Stimulated activated CD4-positive, alpha-beta T cell treated with anti-CD3 and anti-CD28 coated beads, Interleukin-2, amount 100 ng/mL, for 4 hours (primary cell): ENCODE measurements around the gene IPO13.

Source experiments
- DNase-seq: peaks from one replicate; pipeline ENCODE4 v3.0.0-alpha.2; 2020; ENCODE audit warnings: low read depth

The IPO13 gene

GRCh38 chr1:43990271-43991199 lies 43.8 kb downstream of the IPO13 start:
- no peak for DNase-seq

- no peak for DNase-seq
Measured at GRCh38 chr1:43991200-43991475, 44.4 kb downstream of the IPO13 start.

- peak; percentile 51 for DNase-seq
Measured at GRCh38 chr1:43991476-43992231, 44.9 kb downstream of the IPO13 start, which contains the start of gene CCDC24. Gene CCDC24, plus strand, starts transcription at chr1:43991599. Its CDS starts 280 bp downstream, at chr1:43991879.

GRCh38 chr1:43992232-43992995 lies 45.7 kb downstream of the IPO13 start:
- DNase-seq: no peak

- no peak for DNase-seq
Measured at GRCh38 chr1:43993206-43993914, 46.6 kb downstream of the IPO13 start.

GRCh38 chr1:43994071-43994470 lies 47.3 kb downstream of the IPO13 start:
- no peak for DNase-seq

- DNase-seq: no peak
Measured at GRCh38 chr1:43994794-43995790, 48.3 kb downstream of the IPO13 start.

GRCh38 chr1:43995984-43996732 lies 49.4 kb downstream of the IPO13 start:
- DNase-seq: no peak

GRCh38 chr1:43996733-43997115 lies 50.0 kb downstream of the IPO13 start:
- no peak for DNase-seq

GRCh38 chr1:43997295-43997999 lies 50.7 kb downstream of the IPO13 start:
- no peak for DNase-seq

GRCh38 chr1:43998000-43998378 lies 51.2 kb downstream of the IPO13 start:
- no peak for DNase-seq

GRCh38 chr1:43999455-43999854 lies 52.7 kb downstream of the IPO13 start:
- no peak for DNase-seq

- no peak for DNase-seq
Measured at GRCh38 chr1:44000122-44000665, 53.4 kb downstream of the IPO13 start.

- DNase-seq: no peak
Measured at GRCh38 chr1:44002165-44002564, 55.4 kb downstream of the IPO13 start.

GRCh38 chr1:44002606-44003157 lies 55.9 kb downstream of the IPO13 start:
- DNase-seq: no peak

- no peak for DNase-seq
Measured at GRCh38 chr1:44008259-44008658, 61.5 kb downstream of the IPO13 start.

GRCh38 chr1:44010935-44011471 lies 64.3 kb downstream of the IPO13 start:
- DNase-seq: no peak

- no peak for DNase-seq
Measured at GRCh38 chr1:44012404-44012803, 65.7 kb downstream of the IPO13 start.
